HepG2 (cell line): ENCODE data around the gene IRF2BPL. TPM values are rescaled to one million over a fixed set of nuclear protein-coding genes. Genes with fewer than 3 reads are reported as not detected.

ENCODE experiments used
- ATAC-seq: fragments of 200-7000 bp; cut with Tn5 transposase; 3 replicates; pipeline ENCODE4 v1.9.1; 2020; ENCODE audit warnings: mild to moderate bottlenecking, moderate library complexity
- BruUV-seq: library from RNA; stranded (reverse); fragments of 400-500 nt; replicated peaks from 2 replicates; lab custom pipeline; 2021; lab: Mats Ljungman, UMichigan
- CTCF ChIA-PET: fragments of 300-600 bp; formaldehyde crosslinking; extraction: SDS; loops from one replicate; lab custom pipeline; 2021; ENCODE audit warnings: low total read pairs, inconsistent platforms, low intra/inter-chr PET ratio; lab: Yijun Ruan, JAX
- POLR2A ChIA-PET: fragments of 350-600 bp; sonication (Branson Sonifier 250); formaldehyde crosslinking; loops from one replicate; lab custom pipeline; 2020; ENCODE audit warnings: antibody characterized with exemption, inconsistent platforms; lab: Yijun Ruan, JAX
- DNase-seq: peaks from one replicate; pipeline ENCODE4 v3.0.0-alpha.2; 2015; ENCODE audit warnings: low spot score
- FAIRE-seq: peaks from 3 replicates; lab custom pipeline; 2011; peaks lifted over from hg19 to GRCh38; lab: Jason Lieb, UNC
- H2AFZ ChIP-seq: one replicate; pipeline ENCODE4 v1.6.1; 2011; ENCODE audit warnings: low read length, inconsistent platforms
- H3K27ac ChIP-seq: fragments of 300-600 bp; 3 replicates; pipeline ENCODE4 v1.8.0; 2011; ENCODE audit warnings: mixed run types, mild to moderate bottlenecking, mixed read lengths, low read length, inconsistent platforms; ENCODE audit not compliant: insufficient read depth; ENCODE audit errors: extremely low read length
- H3K27me3 ChIP-seq, 2 experiments: fragments of 200-600 bp in 1 of 2; 2 replicates in 1 of 2; 3 replicates in 1 of 2; pipeline versions ENCODE4 v1.6.0 to v1.8.0; 2011; ENCODE audit warnings: low read length in 2 of 2, mild to moderate bottlenecking in 2 of 2, moderate library complexity in 2 of 2, inconsistent platforms in 1 of 2; ENCODE audit not compliant: insufficient read depth in 2 of 2, control insufficient read depth in 1 of 2
- H3K36me3 ChIP-seq, 2 experiments: fragments of 200-600 bp in 1 of 2; replicated peaks in 1 of 2; 2 replicates in 1 of 2; 3 replicates in 1 of 2; pipeline versions ENCODE4 v1.5.1 to v1.8.0; 2011; ENCODE audit warnings: low read length in 2 of 2, inconsistent platforms in 1 of 2; ENCODE audit not compliant: insufficient read depth in 2 of 2, control insufficient read depth in 1 of 2
- H3K4me1 ChIP-seq: 2 replicates; pipeline ENCODE4 v1.5.1; 2012; ENCODE audit warnings: low read length, inconsistent platforms; ENCODE audit not compliant: insufficient read depth
- H3K4me2 ChIP-seq: 2 replicates; pipeline ENCODE4 v1.6.0; 2011; ENCODE audit warnings: low read depth, low read length, inconsistent platforms
- H3K4me3 ChIP-seq, 3 experiments: fragments of 200-600 bp in 1 of 3; sonication (generic), shearing (Covaris generic) in 1 of 3; replicated peaks in 1 of 3; 2 replicates each; pipeline ENCODE4 v1.5.1; 2011 to 2016; ENCODE audit warnings: low read length in 3 of 3, inconsistent platforms in 2 of 3, low read depth in 2 of 3, mild to moderate bottlenecking in 2 of 3, control low read depth in 1 of 3, mixed read lengths in 1 of 3; ENCODE audit not compliant: insufficient read depth in 1 of 3
- H3K79me2 ChIP-seq: one replicate; pipeline ENCODE4 v1.6.1; 2011; ENCODE audit warnings: low read length, inconsistent platforms; ENCODE audit not compliant: insufficient read depth
- H3K9ac ChIP-seq: 2 replicates; pipeline ENCODE4 v1.6.0; 2011; ENCODE audit warnings: mild to moderate bottlenecking, low read depth, low read length, inconsistent platforms; ENCODE audit not compliant: insufficient read depth
- H3K9me3 ChIP-seq: 2 replicates; pipeline ENCODE4 v1.5.1; 2012; ENCODE audit warnings: mild to moderate bottlenecking, low read length
- H4K20me1 ChIP-seq: 2 replicates; pipeline ENCODE4 v1.6.0; 2011; ENCODE audit warnings: inconsistent platforms, mild to moderate bottlenecking, low read length, moderate library complexity; ENCODE audit not compliant: insufficient read depth
- AHR ChIP-seq: IDR thresholded peaks from 2 replicates; pipeline ENCODE4 v1.6.1; 2018; ENCODE audit warnings: missing genetic modification reagents, missing compliant biosample characterization
- CCAR2 ChIP-seq: fragments of 200-400 bp; formaldehyde crosslinking; optimal IDR thresholded peaks from 2 replicates; pipeline ENCODE3; 2018; ENCODE audit warnings: low read depth, mild to moderate bottlenecking, low read length, moderate library complexity
- CTCF ChIP-seq: sonication (generic); formaldehyde crosslinking; IDR thresholded peaks from 2 replicates; pipeline ENCODE4 v1.5.0; 2020; ENCODE audit warnings: mild to moderate bottlenecking, missing genetic modification reagents, moderate library complexity
- EZH2 ChIP-seq: conservative IDR thresholded peaks from 2 replicates; pipeline ENCODE4 v1.6.1; 2012; ENCODE audit warnings: mild to moderate bottlenecking, low read depth, low read length, moderate library complexity
- LBX2 ChIP-seq: sonication (generic); formaldehyde crosslinking; IDR thresholded peaks from 2 replicates; pipeline ENCODE4 v1.5.0; 2020; ENCODE audit warnings: missing genetic modification reagents, mild to moderate bottlenecking, borderline replicate concordance
- MAZ ChIP-seq, 2 experiments: sonication (generic) in 1 of 2; formaldehyde crosslinking in 1 of 2; IDR thresholded peaks; 2 replicates each; pipeline versions ENCODE4 v1.5.0 to v1.6.1; 2012 to 2020; ENCODE audit warnings: low read depth in 2 of 2, mild to moderate bottlenecking in 2 of 2, borderline replicate concordance in 1 of 2, improper control_type of control experiment in 1 of 2, low read length in 1 of 2, missing genetic modification reagents in 1 of 2, moderate library complexity in 1 of 2
- SIN3B ChIP-seq: fragments of 150-350 bp; IDR thresholded peaks from 2 replicates; pipeline ENCODE4 v1.6.1; 2014; ENCODE audit warnings: low read length
- SSRP1 ChIP-seq: IDR thresholded peaks from 2 replicates; pipeline ENCODE4 v1.6.1; 2016; ENCODE audit warnings: control low read depth
- TBX3 ChIP-seq: fragments of 450-650 bp; IDR thresholded peaks from 2 replicates; pipeline ENCODE4 v1.6.1; 2017; ENCODE audit warnings: antibody characterized with exemption, mild to moderate bottlenecking, inconsistent platforms, borderline replicate concordance
- TCF12 ChIP-seq, 2 experiments: fragments of 450-650 bp in 1 of 2; sonication (generic) in 1 of 2; formaldehyde crosslinking in 1 of 2; IDR thresholded peaks; 2 replicates each; pipeline versions ENCODE4 v1.6.1 to v1.8.0; 2017 to 2022; ENCODE audit warnings: antibody characterized with exemption in 1 of 2, mild to moderate bottlenecking in 1 of 2, missing genetic modification reagents in 1 of 2, moderate library complexity in 1 of 2
- U2AF2 ChIP-seq: fragments of 200-400 bp; formaldehyde crosslinking; IDR thresholded peaks from 2 replicates; pipeline ENCODE4 v1.6.1; 2017; ENCODE audit warnings: low read depth, mild to moderate bottlenecking, low read length
- ZFP36L1 ChIP-seq: sonication (generic); formaldehyde crosslinking; IDR thresholded peaks from 2 replicates; pipeline ENCODE4 v1.8.0; 2022; ENCODE audit warnings: mild to moderate bottlenecking, missing genetic modification reagents, moderate library complexity
- ZNF432 ChIP-seq: sonication (generic); formaldehyde crosslinking; IDR thresholded peaks from 2 replicates; pipeline ENCODE4 v1.5.0; 2020; ENCODE audit warnings: missing genetic modification reagents, mild to moderate bottlenecking, borderline replicate concordance
- ZNF572 ChIP-seq: sonication (generic); formaldehyde crosslinking; IDR thresholded peaks from 2 replicates; pipeline ENCODE4 v1.5.1; 2020; ENCODE audit warnings: mild to moderate bottlenecking, missing genetic modification reagents
- ZNF768 ChIP-seq: sonication (generic); formaldehyde crosslinking; IDR thresholded peaks from 2 replicates; pipeline ENCODE4 v1.4.0; 2020; ENCODE audit warnings: missing genetic modification reagents
- WGBS: methylation state at CpG from one replicate; pipeline ENCODE4 v1.1.6; 2017; ENCODE audit warnings: low lambda C conversion rate; 5-methylcytosine and 5-hydroxymethylcytosine counted together
- in situ Hi-C: cut with HindIII; loops from 2 replicates; pipeline ENCODE4 v1.10.0; 2017; ENCODE audit warnings: low pct_unique_long_range_greater_than_20kb; ENCODE audit not compliant: extremely low pct_ligation_motif_present
- intact Hi-C: fragments of 100-400 bp; cut with micrococcal nuclease; formaldehyde crosslinking; loops from one replicate; pipeline ENCODE4 v1.10.0; 2022; ENCODE audit not compliant: unreplicated experiment
- polyA plus RNA-seq, 8 experiments: library from polyadenylated mRNA; depleted of rRNA in 3 of 8; stranded (reverse) in 7 of 8; unstranded in 1 of 8; fragments of >200 nt; fragmentation: Illumina TruSeq in 4 of 8; extraction: Trizol in 4 of 8; gene quantifications; 2 replicates each; pipeline versions ENCODE4 v1.2.1 to v1.2.3, GENCODE V29; 2011 to 2016; ENCODE audit warnings: low read depth in 4 of 8, missing spikeins in 1 of 8, mixed read lengths in 1 of 8; ENCODE audit not compliant: insufficient read depth in 1 of 8
- total RNA-seq, 5 experiments: library from RNA; depleted of rRNA; stranded (reverse); fragments of >200 nt; fragmentation: Illumina TruSeq; extraction: Trizol; gene quantifications; 2 replicates each; pipeline ENCODE4 v1.2.3, GENCODE V29; 2016; ENCODE audit warnings: low read depth in 1 of 5

The IRF2BPL gene
- total and polyA plus RNA-seq, 2 of the 13 experiments (the other 11 are each of a cell fraction or from before 2014, with no cell fraction given): 6.6 to 8.4 TPM

GRCh38 chr14:77002335-77002734 is 26.2 kb downstream of the IRF2BPL start:
- Histone ChIP-seq H2AFZ (no peak overlapping the region), H3K4me1 (peaks cover 59% of the 10 kb centered on the region), H3K36me3 (no peaks in the 10 kb centered on the region), H3K27me3 (peaks cover 1 to 9% of the 10 kb centered on the region in 2 experiments; a peak in 2 of 5 replicates), H3K9ac (no peak overlapping the region), H3K4me2 (no peak overlapping the region), H3K79me2 (no peaks in the 10 kb centered on the region), H3K4me3 (no peak overlapping the region), H4K20me1 (no peaks in the 10 kb centered on the region), H3K27ac (no peak overlapping the region), H3K9me3 (no peaks in the 10 kb centered on the region)
- intact Hi-C loops (no loop called here), in situ Hi-C loops (no loop called here)
- WGBS: 50% methylated on average over 4 of the region's 4 CpGs
- DNase-seq: no peak
- TF ChIP-seq LBX2 (CRISPR knock-in tag) (no peak), CCAR2 (no peak), SIN3B (no peak), MAZ (IDR thresholded peaks at IDR 0.05; ENCODE audit: borderline replicate concordance, low read depth, low read length) (no peak), MAZ (CRISPR knock-in tag; IDR thresholded peaks at IDR 0.05; ENCODE audit: low read depth) (no peak), ZNF768 (peak; percentile 71; the same call in 1 of the 2 replicates)
- no TSS peak for BruUV-seq
- POLR2A ChIA-PET: no interaction called here
- CTCF ChIA-PET: no interaction called here
- no peak for FAIRE-seq
- ATAC-seq: no peak

GRCh38 chr14:77000340-77001270 is 27.9 kb downstream of the IRF2BPL start:
- peaks cover 66% of the 10 kb centered on the region for H3K4me1 ChIP-seq
- ATAC-seq: no peak
- ChIA-PET POLR2A (interaction anchor here (1.3 kb wide), 1 partner anchor 13 kb away, joined by 3 read pairs; no protein-coding TSS in a partner anchor), CTCF (no interaction called here)
- no TSS peak for BruUV-seq
- no peak overlapping the region for H2AFZ ChIP-seq
- 33% methylated on average over 27 of the region's 33 CpGs for WGBS
- no peak overlapping the region for H3K27ac ChIP-seq
- intact Hi-C loops: no loop called here
- H3K79me2 ChIP-seq: no peaks in the 10 kb centered on the region
- H3K27me3 ChIP-seq: peaks cover 1 to 9% of the 10 kb centered on the region in 2 experiments; a peak in 2 of 5 replicates
- H3K4me3 ChIP-seq: no peak overlapping the region; a peak in 1 of 6 replicates
- H4K20me1 ChIP-seq: no peaks in the 10 kb centered on the region
- H3K9ac ChIP-seq: no peak overlapping the region
- in situ Hi-C loops: no loop called here
- H3K9me3 ChIP-seq: no peaks in the 10 kb centered on the region
- H3K36me3 ChIP-seq: no peaks in the 10 kb centered on the region
- 0 out of 2 replicates have a peak overlapping the region, but pooled peaks have one; percentile 19 for H3K4me2 ChIP-seq
- no peak for FAIRE-seq
- DNase-seq: no peak
- no peak for TF ChIP-seq EZH2
- TF ChIP-seq ZNF432: no peak
- no peak for TF ChIP-seq TBX3
- TF ChIP-seq ZNF572: no peak
- no peak for TF ChIP-seq AHR
- TF ChIP-seq U2AF2: no peak
- no peak for TF ChIP-seq TCF12 (IDR thresholded peaks at IDR 0.05)
- TF ChIP-seq TCF12 (CRISPR knock-in tag; IDR thresholded peaks at IDR 0.05): no peak
- no peak for TF ChIP-seq ZFP36L1 (CRISPR knock-in tag)
- TF ChIP-seq SSRP1 (CRISPR knock-in tag): no peak
- no peak for TF ChIP-seq CTCF (CRISPR knock-in tag)
